GM21528 (cell line): ENCODE results near the gene TASL.
"Not testable (repeated sequence)": the region's sequence is repeated elsewhere in the genome, so short reads cannot be mapped to it uniquely, and the experiment has no call there.

ENCODE experiments used
- ATAC-seq: cut with Tn5 transposase; IDR thresholded peaks from one replicate; pipeline ENCODE4 v1.9.1; 2021; ENCODE audit warnings: mild to moderate bottlenecking, moderate library complexity; ENCODE audit not compliant: unreplicated experiment, low FRiP score

Gene TASL

GRCh38 chrX:30580641-30581040 is 3.1 kb upstream of the TASL start:
- ATAC-seq: no peak

DNA sequence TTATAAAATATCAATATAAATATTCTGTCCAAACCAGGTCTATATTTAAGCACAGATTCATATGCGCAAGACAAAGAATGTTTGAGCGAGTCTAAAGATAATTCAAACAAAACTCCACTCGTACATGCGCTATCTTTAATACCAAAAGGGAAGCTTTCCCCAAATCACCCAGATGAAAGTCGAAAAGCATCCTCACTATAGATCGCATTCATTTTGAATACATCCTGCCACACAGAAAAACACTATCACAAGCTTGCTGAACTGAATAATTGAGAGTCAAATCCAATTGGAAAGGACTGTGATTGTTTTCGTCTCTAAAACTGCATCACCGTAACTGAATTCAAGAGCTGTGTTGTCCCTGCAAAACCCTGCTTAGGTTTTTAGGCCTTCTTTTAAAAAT is 685 bp downstream of the TASL start:
- no peak for ATAC-seq

GRCh38 chrX:30573125-30573524 is 4.4 kb downstream of the TASL start:
- no peak for ATAC-seq

DNA sequence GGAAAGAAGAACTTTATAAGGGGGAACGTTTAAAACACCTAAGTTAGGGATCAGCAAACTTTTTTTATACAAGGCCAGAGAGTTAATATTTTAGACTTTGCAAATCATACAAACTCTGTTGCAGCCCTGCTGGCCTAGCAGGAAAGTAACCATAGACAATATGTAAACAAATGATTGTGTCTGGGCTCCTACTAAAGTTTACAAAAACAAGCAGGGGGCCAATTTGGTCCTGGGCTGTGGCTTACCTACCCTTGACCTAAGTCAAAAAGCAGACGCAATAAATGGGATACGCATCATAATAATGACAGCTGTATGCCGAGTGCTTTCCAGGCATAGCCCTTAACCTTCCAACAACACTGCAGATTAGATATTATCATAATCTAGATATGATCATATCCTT is 4.9 kb downstream of the TASL start:
- ATAC-seq: no peak

DNA sequence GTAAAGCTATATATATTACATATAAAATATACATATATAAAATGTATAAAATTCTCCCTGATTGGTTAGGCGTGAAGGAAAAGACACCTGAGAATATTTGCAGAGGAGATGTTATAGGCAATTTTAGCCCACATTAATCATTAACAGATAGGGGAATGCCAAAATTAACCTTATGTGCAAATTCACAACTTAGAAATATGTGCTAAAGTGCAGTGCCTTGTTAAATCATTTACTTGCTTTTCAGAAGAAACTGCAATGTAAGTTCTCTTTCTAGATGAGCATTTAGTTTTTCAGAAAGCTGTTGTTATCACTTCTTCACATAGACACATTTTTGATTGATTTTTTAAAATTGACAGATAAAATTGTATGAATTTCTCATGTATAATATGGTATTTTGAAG is 5.6 kb downstream of the TASL start:
- no peak for ATAC-seq

DNA sequence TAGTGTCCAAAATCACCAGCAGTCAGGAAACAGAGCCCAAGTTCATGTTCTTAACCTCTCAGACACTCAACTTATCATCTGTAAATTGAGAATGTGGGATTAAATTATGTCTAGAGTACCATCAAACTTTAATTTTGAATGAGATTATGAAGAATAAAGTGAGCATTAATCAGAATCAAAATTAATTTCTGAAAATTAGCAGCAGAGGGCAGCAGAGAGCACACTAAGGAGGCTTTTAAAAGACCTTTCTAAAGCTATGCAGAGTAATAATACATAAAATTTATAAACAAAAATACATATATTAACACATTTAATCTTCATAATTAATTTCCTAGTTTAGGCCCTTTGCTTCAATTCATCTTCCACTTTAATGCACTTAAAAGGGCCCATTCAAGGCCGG is 7.1 kb downstream of the TASL start:
- ATAC-seq: no peak

GRCh38 chrX:30568136-30568535 is 9.4 kb downstream of the TASL start:
- peak; percentile 76 for ATAC-seq

DNA sequence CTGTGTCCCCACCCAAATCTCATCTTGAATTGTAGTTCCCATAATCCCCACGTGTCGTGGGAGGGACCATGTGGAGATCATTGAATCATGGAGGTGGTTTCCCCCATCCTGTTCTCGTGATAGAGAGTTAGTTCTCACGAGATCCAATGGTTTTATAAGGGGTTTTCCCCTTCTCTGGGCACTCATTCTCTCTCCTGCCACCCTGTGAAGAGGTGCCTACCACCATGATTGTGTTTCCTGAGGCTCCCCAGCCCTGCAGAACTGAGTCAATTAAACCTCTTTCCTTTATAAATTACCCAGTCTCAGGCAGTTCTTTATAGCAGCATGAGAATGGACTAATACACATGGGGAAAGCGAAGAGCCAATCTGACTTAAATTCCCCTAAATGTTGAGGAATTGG is 14.5 kb downstream of the TASL start:
- ATAC-seq: not testable (repeated sequence)

DNA sequence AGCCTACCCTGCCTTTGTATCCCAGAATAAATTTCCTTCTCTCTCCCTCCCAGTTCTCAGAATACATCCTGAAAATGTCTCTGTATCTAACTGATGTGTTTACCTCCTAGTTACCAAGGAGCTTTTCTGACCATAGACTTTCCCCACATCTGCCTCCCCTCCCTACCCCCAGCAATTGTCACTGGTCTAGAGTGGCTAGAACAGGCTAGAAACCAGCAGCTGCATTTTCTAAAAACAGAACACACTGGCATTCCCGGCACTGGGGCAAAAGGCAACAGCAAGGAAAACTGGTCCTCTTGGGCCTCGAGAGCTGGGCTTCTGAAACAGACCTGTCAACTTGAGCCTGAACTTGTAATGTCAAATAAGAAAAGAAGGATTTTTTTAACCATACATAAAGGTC is 16.4 kb downstream of the TASL start:
- ATAC-seq: no peak

DNA sequence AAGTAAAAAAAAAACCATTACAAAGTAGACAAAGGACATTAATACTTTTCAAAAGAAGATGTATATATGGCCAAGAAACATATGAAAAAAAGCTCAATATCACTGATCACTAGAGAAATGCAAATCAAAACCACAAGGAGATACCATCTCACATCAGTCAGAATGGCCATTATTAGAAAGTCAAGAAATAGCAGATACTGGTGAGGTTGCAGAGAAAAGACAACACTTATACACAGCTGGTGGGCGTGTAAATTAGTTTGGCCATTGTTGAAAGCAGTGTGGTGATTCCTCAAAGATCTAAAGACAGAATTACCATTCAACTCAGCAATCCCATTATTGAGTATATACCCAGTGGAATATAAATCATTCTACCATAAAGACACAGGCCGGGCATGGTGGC is 39.3 kb downstream of the TASL start:
- no peak for ATAC-seq

DNA sequence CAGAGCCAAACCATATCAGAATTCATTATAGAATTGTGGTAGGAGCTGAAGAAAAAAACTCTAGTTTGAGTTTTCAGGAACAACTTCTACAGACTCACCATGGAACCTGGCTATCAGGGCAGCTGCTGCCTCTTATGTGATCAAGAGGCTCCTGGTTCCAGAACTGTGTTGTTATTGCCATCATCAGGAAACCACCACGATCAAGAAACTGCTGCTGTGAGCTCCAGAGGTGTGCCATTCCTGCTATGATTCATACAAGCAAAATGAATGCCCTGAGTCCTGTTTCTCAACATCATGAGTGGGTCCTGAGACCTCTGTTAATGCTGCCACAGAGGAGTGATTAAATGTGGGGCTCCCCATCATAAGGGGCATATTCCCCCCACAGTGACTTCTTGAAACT is 43.7 kb downstream of the TASL start:
- ATAC-seq: no peak

GRCh38 chrX:30533266-30533665 is 44.3 kb downstream of the TASL start:
- ATAC-seq: no peak

DNA sequence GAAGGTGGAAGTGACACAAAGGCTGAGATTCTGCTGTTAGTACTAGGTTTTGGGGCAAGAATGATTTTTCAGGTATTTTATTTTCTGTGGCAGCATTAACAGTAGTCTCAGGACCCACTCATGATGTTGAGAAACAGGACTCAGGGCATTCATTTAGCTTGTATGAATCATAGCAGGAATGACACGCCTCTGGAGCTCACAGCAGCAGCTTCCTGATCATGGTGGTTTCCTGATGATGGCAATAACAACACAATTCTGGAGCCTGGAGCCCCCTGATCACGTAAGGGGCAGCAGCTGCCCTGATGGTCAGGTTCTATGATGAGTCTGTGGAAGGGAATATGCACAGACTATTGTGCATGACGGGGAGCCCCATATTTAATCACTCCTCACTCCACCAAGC is 47.0 kb downstream of the TASL start:
- no peak for ATAC-seq

- no peak for ATAC-seq
These were observed 51.8 kb downstream of the TASL start for GRCh38 chrX:30525732-30526131.

GRCh38 chrX:30521440-30522182 is 56.0 kb downstream of the TASL start:
- no peak for ATAC-seq

DNA sequence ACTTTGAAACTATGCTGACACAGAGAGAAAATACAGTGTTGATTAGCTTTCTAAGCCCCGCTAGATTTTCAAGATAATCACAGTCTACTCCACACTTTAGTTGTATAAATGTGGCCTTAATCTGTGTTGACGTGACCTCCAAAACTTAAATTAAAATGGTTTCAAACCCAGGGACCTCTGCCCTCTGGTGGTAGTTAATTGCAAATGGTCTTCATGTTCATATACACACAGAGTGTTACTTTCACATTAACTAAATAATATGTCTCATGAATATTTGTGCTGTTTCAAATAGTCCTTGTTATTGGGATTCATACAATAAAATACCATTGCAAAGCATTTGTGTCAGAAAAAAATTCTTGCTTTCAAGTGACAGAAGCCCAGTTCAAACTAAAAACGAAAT is 64.3 kb downstream of the TASL start:
- no peak for ATAC-seq
